Left colon (tissue), 2 donors: ENCODE results near the gene NACAD. TPM values are rescaled to one million over a fixed set of nuclear protein-coding genes. Genes with fewer than 3 reads are reported as not detected.

Experiments used
- ATAC-seq: fragments of 200-7000 bp; cut with Tn5 transposase; one replicate; pipeline ENCODE4 v1.9.1; 2020; ENCODE audit warnings: mild to moderate bottlenecking, moderate library complexity
- DNase-seq, 2 donors: peaks; one replicate each; pipeline ENCODE4 v3.0.0-alpha.2; 2020
- intact Hi-C, 2 donors: fragments of 100-400 bp; cut with DNase I in 1 of 2; cut with micrococcal nuclease in 1 of 2; formaldehyde crosslinking; loops; one replicate each; pipeline versions ENCODE4 v1.11.2 to v1.14.0; 2022; cut with DNase I, micrococcal nuclease
- total RNA-seq, 2 donors: library from RNA; stranded (reverse); fragmentation: NEBNext Ultra II Directional; extraction: Animal tissue kit (Norgen Biotek cat#: 25700); gene quantifications; one replicate each; pipeline ENCODE4 v1.2.1, GENCODE V29; 2021
- donor health status: DM: no; HTN: no; CAD: no.
- donor health status: DM: yes; HTN: yes; CAD: no.

The NACAD gene
- total RNA-seq, 2 donors from 2014 or later: 0.61 to 1.5 TPM

GRCh38 chr7:45100761-45101480 is 12.2 kb upstream of the NACAD start:
- DNase-seq (no peak), ATAC-seq (no peak)
- intact Hi-C loops: no loop called here

GRCh38 chr7:45099891-45100760 is 11.4 kb upstream of the NACAD start:
- intact Hi-C loops: no loop called here
- DNase-seq: no peak
- peak; percentile 47 for ATAC-seq

- intact Hi-C loops: no loop called here
- DNase-seq (no peak), ATAC-seq (peak; percentile 29)
Measured at GRCh38 chr7:45098983-45099839, 10.4 kb upstream of the NACAD start.

GRCh38 chr7:45092931-45093235 is 4.1 kb upstream of the NACAD start:
- ATAC-seq (no peak), DNase-seq (no peak)
- intact Hi-C loops: no loop called here

- ATAC-seq: no peak
- intact Hi-C loops: no loop called here
- no peak for DNase-seq
Measured at GRCh38 chr7:45092100-45092930, 3.5 kb upstream of the NACAD start.

GRCh38 chr7:45089341-45089891 is 647 bp upstream of the NACAD start:
- intact Hi-C loops: no loop called here
- peak; percentile 54 for ATAC-seq

GRCh38 chr7:45088146-45088701 is 545 bp downstream of the NACAD start:
- ATAC-seq (no peak), DNase-seq (no peak)
- intact Hi-C loops: no loop called here

More at GRCh38 chr7:45089341-45089891, 647 bp upstream of the NACAD start:
- peak; percentile 42 to 59 for DNase-seq

- ATAC-seq (no peak), DNase-seq (no peak)
- intact Hi-C loops: no loop called here
Measured at GRCh38 chr7:45087301-45088145, 1.2 kb downstream of the NACAD start.

- ATAC-seq (no peak), DNase-seq (no peak)
- intact Hi-C loops: no loop called here
Measured at GRCh38 chr7:45086331-45087065, 2.3 kb downstream of the NACAD start.

GRCh38 chr7:45085619-45086200 is 3.1 kb downstream of the NACAD start:
- intact Hi-C loops: no loop called here
- ATAC-seq: no peak
- DNase-seq: no peak

- peak in 1 of 2 donors; percentile 16 for DNase-seq
- intact Hi-C loops: no loop called here
- ATAC-seq: no peak
Measured at GRCh38 chr7:45084901-45085618, 3.7 kb downstream of the NACAD start.

- ATAC-seq (no peak), DNase-seq (peak in 1 of 2 donors; percentile 16)
- intact Hi-C loops: no loop called here
Measured at GRCh38 chr7:45084336-45084735, 4.4 kb downstream of the NACAD start.

GRCh38 chr7:45082831-45083331 is 5.9 kb downstream of the NACAD start:
- intact Hi-C loops: no loop called here
- ATAC-seq (no peak), DNase-seq (peak in 1 of 2 donors; percentile 19)

- ATAC-seq: no peak
- intact Hi-C loops: no loop called here
- peak in 1 of 2 donors; percentile 21 for DNase-seq
Measured at GRCh38 chr7:45082031-45082830, 6.5 kb downstream of the NACAD start.

GRCh38 chr7:45081670-45081974 is 7.1 kb downstream of the NACAD start:
- intact Hi-C loops: no loop called here
- ATAC-seq (no peak), DNase-seq (peak in 1 of 2 donors; percentile 19)
